Activated CD4-positive, alpha-beta memory T cell treated with anti-CD3 and anti-CD28 coated beads for 36 hours (primary cell): ENCODE data around the gene CBFA2T2. TPM values are rescaled to one million over a fixed set of nuclear protein-coding genes. Genes with fewer than 3 reads are reported as not detected.

Experiments
- total RNA-seq, 2 experiments: library from RNA; stranded (reverse); gene quantifications; one replicate each; pipeline ENCODE4 v1.2.3, GENCODE V29; 2021

The CBFA2T2 gene
- total RNA-seq, 2 experiments from 2014 or later, result 10.9 to 12.9 TPM

Other genes starting within 250 kb of the CBFA2T2 start
- gene BPIFB1, start 206.9 kb upstream of the CBFA2T2 start, total RNA-seq, result not detected
- gene CDK5RAP1, start 88.6 kb upstream of the CBFA2T2 start, total RNA-seq, result 10 to 100 TPM; 39.6 to 40.3 TPM
- gene SNTA1, start 46.3 kb upstream of the CBFA2T2 start, total RNA-seq, result 1 to 10 TPM; 5.6 to 5.7 TPM
- gene C20orf144, start 172.2 kb downstream of the CBFA2T2 start, total RNA-seq, result under 1 TPM; 0.26 to 0.31 TPM
- gene ACTL10, start 176.8 kb downstream of the CBFA2T2 start, total RNA-seq, result 1 to 10 TPM; 1.8 to 2.3 TPM
- gene NECAB3, start 184.3 kb downstream of the CBFA2T2 start, total RNA-seq, result 10 to 100 TPM; 21.0 to 22.7 TPM
- 10 to 100 TPM; 66.8 to 67.8 TPM for gene E2F1, start 196.3 kb downstream of the CBFA2T2 start, total RNA-seq
- gene PXMP4, start 230.2 kb downstream of the CBFA2T2 start, total RNA-seq, result 10 to 100 TPM in 1 of 2 experiments, 1 to 10 TPM in 1; 8.7 to 11.6 TPM
- gene ZNF341, start 241.9 kb downstream of the CBFA2T2 start, total RNA-seq, result 1 to 10 TPM; 5.9 TPM